Inferior parietal cortex (tissue), 1 donor: ENCODE data around the gene VEPH1.

Experiments used
- DNase-seq: peaks from one replicate; pipeline ENCODE4 v3.0.0-alpha.2; 2016; ENCODE audit errors: extremely low spot score

The VEPH1 gene

GRCh38 chr3:157429708-157430107, 73.5 kb downstream of the VEPH1 start:
- DNase-seq = no peak

- DNase-seq = no peak
These were observed 74.4 kb downstream of the VEPH1 start for GRCh38 chr3:157428853-157429252.

- peak; percentile 47 for DNase-seq
These were observed 75.3 kb downstream of the VEPH1 start for GRCh38 chr3:157427901-157428300.

GRCh38 chr3:157423337-157423736, 79.9 kb downstream of the VEPH1 start:
- DNase-seq = no peak

GRCh38 chr3:157420606-157421130, 82.5 kb downstream of the VEPH1 start:
- no peak for DNase-seq

- DNase-seq = no peak
These were observed 85.1 kb downstream of the VEPH1 start for GRCh38 chr3:157418104-157418503.

- DNase-seq = no peak
These were observed 86.0 kb downstream of the VEPH1 start for GRCh38 chr3:157417247-157417646.

- no peak for DNase-seq
These were observed 86.7 kb downstream of the VEPH1 start for GRCh38 chr3:157416347-157417087.

GRCh38 chr3:157414861-157415260, 88.4 kb downstream of the VEPH1 start:
- DNase-seq = no peak

- DNase-seq = no peak
These were observed 90.8 kb downstream of the VEPH1 start for GRCh38 chr3:157412323-157412855.

- no peak for DNase-seq
These were observed 92.3 kb downstream of the VEPH1 start for GRCh38 chr3:157410945-157411344.

- DNase-seq = no peak
These were observed 93.7 kb downstream of the VEPH1 start for GRCh38 chr3:157409516-157409915.

GRCh38 chr3:157408499-157409149, 94.6 kb downstream of the VEPH1 start:
- DNase-seq = no peak

GRCh38 chr3:157407769-157408168, 95.4 kb downstream of the VEPH1 start:
- DNase-seq = no peak

- no peak for DNase-seq
These were observed 96.8 kb downstream of the VEPH1 start for GRCh38 chr3:157406394-157406793.

- no peak for DNase-seq
These were observed 97.8 kb downstream of the VEPH1 start for GRCh38 chr3:157405457-157405856.

GRCh38 chr3:157404381-157404780, 98.8 kb downstream of the VEPH1 start:
- no peak for DNase-seq

GRCh38 chr3:157398598-157398997, 104.6 kb downstream of the VEPH1 start:
- no peak for DNase-seq

- no peak for DNase-seq
These were observed 108.8 kb downstream of the VEPH1 start for GRCh38 chr3:157394411-157394810.

GRCh38 chr3:157393113-157393512, 110.1 kb downstream of the VEPH1 start:
- DNase-seq = no peak

- no peak for DNase-seq
These were observed 111.1 kb downstream of the VEPH1 start for GRCh38 chr3:157392104-157392503.

GRCh38 chr3:157390713-157391515, 112.3 kb downstream of the VEPH1 start:
- DNase-seq = no peak
